K562 (cell line): ENCODE data around the gene ARHGAP15. TPM values are rescaled to one million over a fixed set of nuclear protein-coding genes. Genes with fewer than 3 reads are reported as not detected.

Experiments
- ATAC-seq: fragments of 200-7000 bp; cut with Tn5 transposase; 3 replicates; pipeline ENCODE4 v1.9.1; 2020; ENCODE audit warnings: moderate library complexity
- BruUV-seq: library from RNA; stranded (reverse); fragments of 400-500 nt; replicated peaks from 2 replicates; lab custom pipeline; 2021; lab: Mats Ljungman, UMichigan
- CTCF ChIA-PET: fragments of 300-600 bp; formaldehyde crosslinking; extraction: SDS; loops from one replicate; lab custom pipeline; 2021; ENCODE audit warnings: low intra/inter-chr PET ratio; lab: Yijun Ruan, JAX
- POLR2A ChIA-PET: fragments of 300-600, 350-650 bp; sonication (Branson Sonifier 250); formaldehyde crosslinking; extraction: SDS; loops from one replicate; lab custom pipeline; 2021; ENCODE audit warnings: antibody characterized with exemption, inconsistent platforms; lab: Yijun Ruan, JAX
- DNase-seq, 4 experiments: peaks; one replicate each; pipeline versions ENCODE4 v3.0.0 to v3.0.0-alpha.2; 2011 to 2018; ENCODE audit warnings: low spot score in 3 of 4, mixed read lengths in 3 of 4; ENCODE audit errors: extremely low read depth in 1 of 4
- FAIRE-seq: peaks from 2 replicates; lab custom pipeline; 2011; peaks lifted over from hg19 to GRCh38; lab: Jason Lieb, UNC
- H2AFZ ChIP-seq: 2 replicates; pipeline ENCODE4 v1.6.0; 2011; ENCODE audit warnings: low read depth, low read length, control low read depth, inconsistent platforms
- H3K27ac ChIP-seq: fragments of 200-600 bp; 3 replicates; pipeline ENCODE4 v1.8.0; 2011; ENCODE audit warnings: low read depth, mild to moderate bottlenecking, control low read depth, inconsistent platforms, low read length, moderate library complexity, mixed read lengths; ENCODE audit errors: extremely low read depth
- H3K27me3 ChIP-seq, 2 experiments: fragments of 300-600 bp in 1 of 2; 2 replicates in 1 of 2; 3 replicates in 1 of 2; pipeline versions ENCODE4 v1.6.0 to v1.8.0; 2011; ENCODE audit warnings: inconsistent platforms in 2 of 2, low read length in 2 of 2, mild to moderate bottlenecking in 1 of 2, mixed read lengths in 1 of 2, moderate library complexity in 1 of 2; ENCODE audit not compliant: control insufficient read depth in 2 of 2, insufficient read depth in 2 of 2
- H3K36me3 ChIP-seq: fragments of 300-600 bp; 3 replicates; pipeline ENCODE4 v1.8.0; 2011; ENCODE audit warnings: mild to moderate bottlenecking, low read length, inconsistent platforms; ENCODE audit not compliant: control insufficient read depth, insufficient read depth
- H3K4me1 ChIP-seq, 2 experiments: fragments of 200-600 bp in 1 of 2; replicated peaks in 1 of 2; 2 replicates in 1 of 2; 3 replicates in 1 of 2; pipeline versions ENCODE4 v1.5.1 to v1.8.0; 2011; ENCODE audit warnings: inconsistent platforms in 2 of 2, low read length in 2 of 2, mild to moderate bottlenecking in 1 of 2, mixed read lengths in 1 of 2, moderate library complexity in 1 of 2; ENCODE audit not compliant: control insufficient read depth in 2 of 2, insufficient read depth in 2 of 2
- H3K4me2 ChIP-seq: 2 replicates; pipeline ENCODE4 v1.6.1; 2011; ENCODE audit warnings: low read length, control low read depth, inconsistent platforms, mixed read lengths; ENCODE audit not compliant: insufficient read depth
- H3K4me3 ChIP-seq: fragments of 200-600 bp; sonication (generic), shearing (Covaris generic); 2 replicates; pipeline ENCODE4 v1.5.1; 2016; ENCODE audit warnings: control low read depth, inconsistent platforms
- H3K79me2 ChIP-seq: fragments of 200-600 bp; 3 replicates; pipeline ENCODE4 v1.8.0; 2011; ENCODE audit warnings: low read length, inconsistent platforms; ENCODE audit not compliant: control insufficient read depth, insufficient read depth
- H3K9ac ChIP-seq, 2 experiments: 2 replicates each; pipeline versions ENCODE4 v1.6.0 to v1.6.1; 2011; ENCODE audit warnings: low read depth in 2 of 2, low read length in 2 of 2, control low read depth in 1 of 2, inconsistent platforms in 1 of 2, mild to moderate bottlenecking in 1 of 2, mixed read lengths in 1 of 2; ENCODE audit not compliant: insufficient read depth in 1 of 2
- H3K9me1 ChIP-seq: one replicate; pipeline ENCODE4 v1.6.0; 2011; ENCODE audit warnings: inconsistent platforms, mild to moderate bottlenecking, low read length, moderate library complexity; ENCODE audit not compliant: control insufficient read depth, insufficient read depth
- H3K9me3 ChIP-seq: replicated peaks from 2 replicates; pipeline ENCODE4 v1.5.1; 2011; ENCODE audit warnings: low read depth, low read length, inconsistent platforms; ENCODE audit not compliant: control insufficient read depth, insufficient read depth
- H4K20me1 ChIP-seq: replicated peaks from 2 replicates; pipeline ENCODE4 v1.6.1; 2011; ENCODE audit warnings: low read length, inconsistent platforms, mixed read lengths; ENCODE audit not compliant: control insufficient read depth, insufficient read depth
- ADNP ChIP-seq: fragments of 200-800 bp; sonication (Bioruptor generic); IDR thresholded peaks from 2 replicates; pipeline ENCODE4 v1.6.1; 2016; ENCODE audit warnings: missing genetic modification characterization, missing compliant biosample characterization
- BACH1 ChIP-seq: fragments of 200-800 bp; sonication (Bioruptor generic); IDR thresholded peaks from 2 replicates; pipeline ENCODE4 v1.6.1; 2016; ENCODE audit warnings: missing genetic modification characterization, missing compliant biosample characterization
- C11orf30 ChIP-seq: fragments of 450-650 bp; IDR thresholded peaks from 2 replicates; pipeline ENCODE4 v1.6.1; 2016; ENCODE audit warnings: low read depth, mild to moderate bottlenecking
- CBX3 ChIP-seq, 2 experiments: IDR thresholded peaks; 1 replicate in 1 of 2; 2 replicates in 1 of 2; pipeline ENCODE4 v1.6.1; 2012; ENCODE audit warnings: inconsistent platforms in 2 of 2, low read length in 2 of 2, borderline replicate concordance in 1 of 2, control low read depth in 1 of 2
- CHCHD3 ChIP-seq: fragments of 250-450 bp; sonication (Bioruptor Pico); IDR thresholded peaks from 2 replicates; pipeline ENCODE4 v2.1.2; 2022; ENCODE audit warnings: mild to moderate bottlenecking
- DIDO1 ChIP-seq: fragments of 450-650 bp; IDR thresholded peaks from 2 replicates; pipeline ENCODE4 v1.6.1; 2016; ENCODE audit warnings: low read depth, missing biosample characterization, missing genetic modification characterization
- EHMT2 ChIP-seq: fragments of 450-650 bp; IDR thresholded peaks from 2 replicates; pipeline ENCODE4 v1.6.1; 2018; ENCODE audit warnings: antibody characterized with exemption
- HEY1 ChIP-seq: fragments of 250-450 bp; sonication (Bioruptor Pico); IDR thresholded peaks from 2 replicates; pipeline ENCODE4 v1.5.0; 2020; ENCODE audit warnings: mild to moderate bottlenecking, moderate library complexity, borderline replicate concordance
- KLF16 ChIP-seq: IDR thresholded peaks from 2 replicates; pipeline ENCODE4 v1.6.1; 2016; ENCODE audit warnings: antibody characterized with exemption
- MAFF ChIP-seq: IDR thresholded peaks from 2 replicates; pipeline ENCODE4 v1.6.1; 2012; ENCODE audit warnings: low read length, improper control_type of control experiment
- MAFG ChIP-seq: fragments of 450-650 bp; conservative IDR thresholded peaks from 2 replicates; pipeline ENCODE4 v1.6.1; 2016; ENCODE audit warnings: missing genetic modification characterization, missing compliant biosample characterization
- MAFK ChIP-seq: IDR thresholded peaks from 2 replicates; pipeline ENCODE4 v1.6.1; 2011; ENCODE audit warnings: low read length, improper control_type of control experiment
- PHTF2 ChIP-seq: fragments of 250-450 bp; sonication (Bioruptor Pico); IDR thresholded peaks from 2 replicates; pipeline ENCODE4 v1.5.0; 2021; ENCODE audit warnings: mild to moderate bottlenecking
- PML ChIP-seq: IDR thresholded peaks from 2 replicates; pipeline ENCODE4 v1.6.1; 2012; ENCODE audit warnings: low read length, inconsistent platforms
- POLR2B ChIP-seq: fragments of 450-650 bp; IDR thresholded peaks from 2 replicates; pipeline ENCODE4 v1.6.1; 2018; ENCODE audit warnings: low read depth; ENCODE audit not compliant: partially characterized antibody
- POLR2G ChIP-seq: fragments of 200-400 bp; formaldehyde crosslinking; IDR thresholded peaks from 2 replicates; pipeline ENCODE4 v1.6.1; 2017; ENCODE audit warnings: low read depth, mild to moderate bottlenecking, antibody characterized with exemption, low read length, moderate library complexity
- SMC3 ChIP-seq: conservative IDR thresholded peaks from 2 replicates; pipeline ENCODE4 v1.6.1; 2011; ENCODE audit warnings: low read depth, low read length, improper control_type of control experiment; ENCODE audit not compliant: insufficient read depth
- SRSF9 ChIP-seq: fragments of 200-400 bp; formaldehyde crosslinking; IDR thresholded peaks from 2 replicates; pipeline ENCODE4 v1.6.1; 2017; ENCODE audit warnings: low read depth, low read length, borderline replicate concordance
- ZNF143 ChIP-seq: sonication (generic); formaldehyde crosslinking; IDR thresholded peaks from 2 replicates; pipeline ENCODE4 v1.9.0; 2022; ENCODE audit warnings: mild to moderate bottlenecking, missing genetic modification reagents
- ZNF316 ChIP-seq: fragments of 450-650 bp; IDR thresholded peaks from 2 replicates; pipeline ENCODE4 v1.6.1; 2016
- ZNF324 ChIP-seq: fragments of 250-450 bp; sonication (Bioruptor Pico); IDR thresholded peaks from 2 replicates; pipeline ENCODE4 v1.4.0; 2020; ENCODE audit warnings: mild to moderate bottlenecking
- ZNF384 ChIP-seq: IDR thresholded peaks from 2 replicates; pipeline ENCODE4 v1.6.1; 2012; ENCODE audit warnings: low read depth, low read length, improper control_type of control experiment
- whole genome bisulfite sequencing: fragments of 100-300 bp; shearing (Covaris generic); methylation state at CpG from one replicate; pipeline ENCODE4 v1.1.6; 2016; ENCODE audit warnings: low coverage, mixed read lengths; ENCODE audit not compliant: insufficient coverage; ENCODE audit errors: missing lambda C conversion rate; 5-methylcytosine and 5-hydroxymethylcytosine counted together
- in situ Hi-C: fragments of 300-500 bp; cut with MboI; formaldehyde crosslinking; loops from 4 replicates; pipeline ENCODE4 v1.15.0; 2018; ENCODE audit warnings: inconsistent platforms, mixed read lengths
- intact Hi-C: fragments of 100-400 bp; cut with micrococcal nuclease; formaldehyde crosslinking; loops from 2 replicates; pipeline ENCODE4 v1.14.2; 2022
- polyA plus RNA-seq, 8 experiments: library from polyadenylated mRNA; depleted of rRNA in 4 of 8; stranded (reverse) in 5 of 8; unstranded in 3 of 8; fragments of >200 nt; fragmentation: Nextera tagmentation in 2 of 8; fragmentation: Illumina TruSeq in 1 of 8; extraction: Ambion mirVana in 2 of 8; extraction: Trizol in 1 of 8; gene quantifications; 2 replicates each; pipeline versions ENCODE4 v1.2.1 to v1.2.3, GENCODE V29; 2011 to 2014; ENCODE audit warnings: inconsistent platforms in 1 of 8, missing spikeins in 1 of 8
- total RNA-seq, 7 experiments: library from RNA; depleted of rRNA in 6 of 7; stranded (reverse); fragments of >200 nt in 6 of 7; fragmentation: Illumina TruSeq in 2 of 7; extraction: Trizol in 2 of 7; gene quantifications; 2 replicates each; pipeline versions ENCODE4 v1.2.1 to v1.2.3, GENCODE V29; 2011 to 2021; ENCODE audit warnings: low replicate concordance in 1 of 7

The ARHGAP15 gene
- total and polyA plus RNA-seq, 9 of the 15 experiments (the other 6 are each of a cell fraction or from before 2014, with no cell fraction given) = 1.5 to 17.9 (median 7.9) TPM

DNA sequence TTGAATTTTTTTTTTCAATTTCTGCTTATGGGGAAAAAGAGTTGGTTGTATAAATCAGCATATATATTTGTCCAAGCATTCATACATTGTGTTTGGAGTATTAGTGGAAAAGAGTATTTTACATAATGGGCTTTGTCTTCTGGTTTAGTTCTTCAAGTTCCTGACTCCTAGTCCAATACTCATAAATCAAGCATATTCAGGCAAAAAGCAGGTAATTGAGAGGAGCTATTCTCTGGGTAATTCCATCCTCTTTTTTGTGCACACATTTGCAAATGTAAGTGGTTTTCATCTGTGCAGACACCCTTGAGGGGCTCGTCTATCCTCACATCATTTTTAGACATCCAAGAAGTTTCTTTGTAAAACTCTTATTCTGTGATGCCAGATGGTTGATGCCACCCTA is 337.2 kb downstream of the ARHGAP15 start:
- 23% methylated on average over 1 of the region's 1 CpG for WGBS
- intact Hi-C loops (no loop called here), in situ Hi-C loops (no loop called here)
- no peak for ATAC-seq
- Histone ChIP-seq H3K27ac (no peak overlapping the region), H3K9ac (no peak overlapping the region), H2AFZ (no peak overlapping the region), H3K27me3 (no peaks in the 10 kb centered on the region), H3K79me2 (no peaks in the 10 kb centered on the region), H3K4me1 (no peaks in the 10 kb centered on the region), H3K4me2 (no peak overlapping the region), H3K9me1 (no peaks in the 10 kb centered on the region), H3K4me3 (no peak overlapping the region), H3K9me3 (no peaks in the 10 kb centered on the region), H4K20me1 (no peaks in the 10 kb centered on the region), H3K36me3 (no peaks in the 10 kb centered on the region)
- TF ChIP-seq DIDO1 (tag) (no peak), EHMT2 (no peak), KLF16 (no peak), ADNP (tag) (no peak), PHTF2 (CRISPR knock-in tag) (no peak), MAFK (no peak), SMC3 (no peak), ZNF143 (CRISPR knock-in tag) (no peak)
- CTCF ChIA-PET = no interaction called here
- no peak for DNase-seq
- POLR2A ChIA-PET = no interaction called here
- BruUV-seq = no TSS peak
- FAIRE-seq = no peak

DNA sequence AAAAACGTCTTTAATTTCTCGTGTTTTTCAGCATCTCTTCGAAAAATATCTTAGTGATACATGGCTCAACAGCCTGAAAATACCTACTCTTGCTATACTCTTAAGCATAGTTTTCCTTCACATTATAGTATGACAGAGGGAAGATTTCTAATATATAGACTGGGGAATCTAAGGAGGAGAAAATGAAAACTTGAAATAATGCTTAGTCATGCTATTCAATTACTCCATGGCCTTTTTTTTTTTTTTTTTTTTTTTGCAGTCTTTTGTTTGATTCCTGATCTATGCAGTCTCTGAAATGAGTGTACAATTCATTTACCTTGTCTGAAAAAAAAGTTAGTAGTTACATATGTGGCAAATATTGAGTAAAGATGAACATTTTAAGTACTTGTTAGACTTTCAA is 337.8 kb downstream of the ARHGAP15 start:
- WGBS = 7% methylated on average over 3 of the region's 3 CpGs
- Histone ChIP-seq H3K79me2 (no peaks in the 10 kb centered on the region), H2AFZ (no peak overlapping the region; the same call in 1 of the 2 replicates), H3K4me3 (no peak overlapping the region), H3K9ac (no peak overlapping the region), H3K9me3 (no peaks in the 10 kb centered on the region), H3K27ac (no peak overlapping the region), H4K20me1 (no peaks in the 10 kb centered on the region), H3K36me3 (no peaks in the 10 kb centered on the region), H3K9me1 (no peaks in the 10 kb centered on the region), H3K4me2 (no peak overlapping the region), H3K27me3 (no peaks in the 10 kb centered on the region), H3K4me1 (no peaks in the 10 kb centered on the region)
- no peak for FAIRE-seq
- no peak for ATAC-seq
- no TSS peak for BruUV-seq
- no peak for DNase-seq
- ChIA-PET CTCF (no interaction called here), POLR2A (no interaction called here)
- in situ Hi-C loops = no loop called here
- intact Hi-C loops = no loop called here
- TF ChIP-seq MAFG (tag) = peak; percentile 88
- no peak for TF ChIP-seq SRSF9
- no peak for TF ChIP-seq HEY1 (CRISPR knock-in tag)
- no peak for TF ChIP-seq POLR2B
- no peak for TF ChIP-seq CHCHD3 (CRISPR knock-in tag)
- peak; percentile 54; the same call in 1 of the 2 replicates for TF ChIP-seq C11orf30
- no peak for TF ChIP-seq CBX3 (IDR thresholded peaks at IDR 0.05; ENCODE audit: borderline replicate concordance in 1 of 2, low read length in 2 of 2)
- TF ChIP-seq BACH1 (tag) = 0 out of 2 replicates have a peak, but pooled peaks have one; percentile 28
- TF ChIP-seq ZNF384 = 0 out of 2 replicates have a peak, but pooled peaks have one; percentile 17
- no peak for TF ChIP-seq POLR2G
- TF ChIP-seq MAFK = peak; percentile 54; the same call in 1 of the 2 replicates
- no peak for TF ChIP-seq ZNF324
- TF ChIP-seq ZNF316 = peak; percentile 81
- TF ChIP-seq MAFF = peak; percentile 52
- no peak for TF ChIP-seq PML
